CD4-positive, alpha-beta T cell treated with Interleukin-15 for 1 hour (primary cell): ENCODE measurements around the gene SIPA1L3.
"Not testable (repeated sequence)": the region's sequence is repeated elsewhere in the genome, so short reads cannot be mapped to it uniquely, and the experiment has no call there.

Experiments used
- DNase-seq: peaks from one replicate; pipeline ENCODE4 v3.0.0-alpha.2; 2020

Gene SIPA1L3

GRCh38 chr19:37906869-37907734 is at the start of gene SIPA1L3:
TSS of gene SIPA1L3 (plus strand) at chr19:37907208. CDS start at chr19:38081566, 174,358 bp downstream.
- peak; percentile 92 for DNase-seq

GRCh38 chr19:37864501-37864900 is 42.5 kb upstream of the SIPA1L3 start:
- no peak for DNase-seq

GRCh38 chr19:37865930-37866329 is 41.1 kb upstream of the SIPA1L3 start:
- DNase-seq = not testable (repeated sequence)

- no peak for DNase-seq
Measured at GRCh38 chr19:37867831-37868230, 39.2 kb upstream of the SIPA1L3 start.

- DNase-seq = no peak
Measured at GRCh38 chr19:37869766-37870340, 37.2 kb upstream of the SIPA1L3 start.

- no peak for DNase-seq
Measured at GRCh38 chr19:37872383-37872782, 34.6 kb upstream of the SIPA1L3 start.

- no peak for DNase-seq
Measured at GRCh38 chr19:37874784-37875183, 32.2 kb upstream of the SIPA1L3 start.

GRCh38 chr19:37876032-37876431 is 31.0 kb upstream of the SIPA1L3 start:
- no peak for DNase-seq

GRCh38 chr19:37877147-37877546 is 29.9 kb upstream of the SIPA1L3 start:
- DNase-seq = no peak

- no peak for DNase-seq
Measured at GRCh38 chr19:37885392-37885791, 21.6 kb upstream of the SIPA1L3 start.

GRCh38 chr19:37886571-37886970 is 20.4 kb upstream of the SIPA1L3 start:
- DNase-seq = no peak

GRCh38 chr19:37893845-37894575 is 13.0 kb upstream of the SIPA1L3 start:
- DNase-seq = no peak

- no peak for DNase-seq
Measured at GRCh38 chr19:37896180-37896579, 10.8 kb upstream of the SIPA1L3 start.

- no peak for DNase-seq
Measured at GRCh38 chr19:37899453-37899852, 7.6 kb upstream of the SIPA1L3 start.

- no peak for DNase-seq
Measured at GRCh38 chr19:37899966-37900365, 7.0 kb upstream of the SIPA1L3 start.

GRCh38 chr19:37902668-37903067 is 4.3 kb upstream of the SIPA1L3 start:
- peak; percentile 70 for DNase-seq

- DNase-seq = no peak
Measured at GRCh38 chr19:37903096-37903495, 3.9 kb upstream of the SIPA1L3 start.

- peak; percentile 67 for DNase-seq
Measured at GRCh38 chr19:37905946-37906868, 801 bp upstream of the SIPA1L3 start, which contains the start of gene WDR87. TSS of gene WDR87 (minus strand) at chr19:37906594. CDS start at chr19:37898239, 8,355 bp downstream.

GRCh38 chr19:37907735-37908455 is 887 bp downstream of the SIPA1L3 start:
- DNase-seq = no peak

- DNase-seq = no peak
Measured at GRCh38 chr19:37909661-37910199, 2.7 kb downstream of the SIPA1L3 start.

GRCh38 chr19:37914908-37915307 is 7.9 kb downstream of the SIPA1L3 start:
- no peak for DNase-seq
